ENCODE data around the gene CEP41. TPM values are rescaled to one million over a fixed set of nuclear protein-coding genes. Genes with fewer than 3 reads are reported as not detected.

Gene CEP41
- total RNA-seq, 1 donor: 9.8 TPM

- Histone ChIP-seq H3K27ac (ENCODE audit: low read depth, low read length) (no peak overlapping the region), H4K20me1 (ENCODE audit: insufficient read depth, low read length) (no peaks in the 10 kb centered on the region), H3K27me3 (ENCODE audit: insufficient read depth, low read length) (no peaks in the 10 kb centered on the region), H3K4me3 (ENCODE audit: insufficient read depth, low read length) (no peak overlapping the region), H2AFZ (ENCODE audit: low read length) (no peak overlapping the region), H3K9me3 (ENCODE audit: low read depth, low read length) (no peaks in the 10 kb centered on the region), H3K79me2 (ENCODE audit: insufficient read depth, low read length) (no peaks in the 10 kb centered on the region), H3K36me3 (ENCODE audit: insufficient read depth, low read length) (no peaks in the 10 kb centered on the region), H3K4me1 (ENCODE audit: insufficient read depth, low read length) (peaks cover 10% of the 10 kb centered on the region), H3K4me2 (ENCODE audit: insufficient read depth, low read length) (no peak overlapping the region)
- no peak for DNase-seq (ENCODE audit: insufficient read length, low spot score, missing footprints)
- TF ChIP-seq CTCF (IDR thresholded peaks at IDR 0.05; ENCODE audit: extremely low read depth, low read depth, low read length): no peak
These were observed 31.1 kb downstream of the CEP41 start for GRCh38 chr7:130409712-130410072.

GRCh38 chr7:130409067-130409711 lies 31.6 kb downstream of the CEP41 start:
- DNase-seq (ENCODE audit: insufficient read length, low spot score, missing footprints): no peak
- no peak overlapping the region for H2AFZ ChIP-seq (ENCODE audit: low read length)
- no peak overlapping the region for H3K27ac ChIP-seq (ENCODE audit: low read depth, low read length)

GRCh38 chr7:130405003-130405402 lies 35.8 kb downstream of the CEP41 start:
- no peak for DNase-seq (ENCODE audit: insufficient read length, low spot score, missing footprints)
- H3K9me3 ChIP-seq (ENCODE audit: low read depth, low read length): no peaks in the 10 kb centered on the region
- peaks cover 13% of the 10 kb centered on the region for H3K4me1 ChIP-seq (ENCODE audit: insufficient read depth, low read length)
- no peak for TF ChIP-seq CTCF (IDR thresholded peaks at IDR 0.05; ENCODE audit: extremely low read depth, low read depth, low read length)
- no peaks in the 10 kb centered on the region for H3K79me2 ChIP-seq (ENCODE audit: insufficient read depth, low read length)
- H4K20me1 ChIP-seq (ENCODE audit: insufficient read depth, low read length): no peaks in the 10 kb centered on the region
- H3K27me3 ChIP-seq (ENCODE audit: insufficient read depth, low read length): no peaks in the 10 kb centered on the region
- no peak overlapping the region for H2AFZ ChIP-seq (ENCODE audit: low read length)
- no peaks in the 10 kb centered on the region for H3K36me3 ChIP-seq (ENCODE audit: insufficient read depth, low read length)
- H3K27ac ChIP-seq (ENCODE audit: low read depth, low read length): no peak overlapping the region
- H3K4me2 ChIP-seq (ENCODE audit: insufficient read depth, low read length): no peak overlapping the region
- H3K4me3 ChIP-seq (ENCODE audit: insufficient read depth, low read length): no peak overlapping the region

More at GRCh38 chr7:130409067-130409711, 31.6 kb downstream of the CEP41 start:
- TF ChIP-seq CTCF (IDR thresholded peaks at IDR 0.05; ENCODE audit: extremely low read depth, low read depth, low read length): no peak
- no peaks in the 10 kb centered on the region for H3K27me3 ChIP-seq (ENCODE audit: insufficient read depth, low read length)
- no peaks in the 10 kb centered on the region for H3K79me2 ChIP-seq (ENCODE audit: insufficient read depth, low read length)
- H3K4me1 ChIP-seq (ENCODE audit: insufficient read depth, low read length): peaks cover 10% of the 10 kb centered on the region
- H4K20me1 ChIP-seq (ENCODE audit: insufficient read depth, low read length): no peaks in the 10 kb centered on the region
- no peaks in the 10 kb centered on the region for H3K36me3 ChIP-seq (ENCODE audit: insufficient read depth, low read length)
- H3K4me2 ChIP-seq (ENCODE audit: insufficient read depth, low read length): no peak overlapping the region
- no peaks in the 10 kb centered on the region for H3K9me3 ChIP-seq (ENCODE audit: low read depth, low read length)
- H3K4me3 ChIP-seq (ENCODE audit: insufficient read depth, low read length): no peak overlapping the region

- no peak for TF ChIP-seq CTCF (IDR thresholded peaks at IDR 0.05; ENCODE audit: extremely low read depth, low read depth, low read length)
- DNase-seq (ENCODE audit: insufficient read length, low spot score, missing footprints): no peak
- H3K36me3 ChIP-seq (ENCODE audit: insufficient read depth, low read length): no peaks in the 10 kb centered on the region
- H3K4me2 ChIP-seq (ENCODE audit: insufficient read depth, low read length): no peak overlapping the region
- H3K27me3 ChIP-seq (ENCODE audit: insufficient read depth, low read length): no peaks in the 10 kb centered on the region
- no peak overlapping the region for H3K4me3 ChIP-seq (ENCODE audit: insufficient read depth, low read length)
- H3K4me1 ChIP-seq (ENCODE audit: insufficient read depth, low read length): peaks cover 7% of the 10 kb centered on the region
- no peaks in the 10 kb centered on the region for H3K9me3 ChIP-seq (ENCODE audit: low read depth, low read length)
- H2AFZ ChIP-seq (ENCODE audit: low read length): no peak overlapping the region
- H4K20me1 ChIP-seq (ENCODE audit: insufficient read depth, low read length): no peaks in the 10 kb centered on the region
- no peak overlapping the region for H3K27ac ChIP-seq (ENCODE audit: low read depth, low read length)
- no peaks in the 10 kb centered on the region for H3K79me2 ChIP-seq (ENCODE audit: insufficient read depth, low read length)
These were observed 39.2 kb downstream of the CEP41 start for GRCh38 chr7:130401578-130401977.
